Cardiac fibroblast (primary cell): ENCODE data around the gene PMIS2.

ENCODE experiments used
- DNase-seq, 2 donors: peaks; one replicate each; pipeline versions ENCODE4 v3.0.0 to v3.0.0-alpha.2; 2010; ENCODE audit warnings: low read depth in 2 of 2
- H3K4me3 ChIP-seq, 2 donors: replicated peaks in 1 of 2; 1 replicate in 1 of 2; 2 replicates in 1 of 2; pipeline ENCODE4 v1.5.1; 2011; ENCODE audit warnings: low read depth in 2 of 2, low read length in 2 of 2, mild to moderate bottlenecking in 2 of 2, moderate library complexity in 1 of 2
- TF ChIP-seq, protein P1 (sequence below): IDR thresholded peaks from one replicate; pipeline ENCODE4 v1.5.1; 2011; ENCODE audit warnings: low read depth, mild to moderate bottlenecking, low read length, inconsistent platforms

The PMIS2 gene

DNA sequence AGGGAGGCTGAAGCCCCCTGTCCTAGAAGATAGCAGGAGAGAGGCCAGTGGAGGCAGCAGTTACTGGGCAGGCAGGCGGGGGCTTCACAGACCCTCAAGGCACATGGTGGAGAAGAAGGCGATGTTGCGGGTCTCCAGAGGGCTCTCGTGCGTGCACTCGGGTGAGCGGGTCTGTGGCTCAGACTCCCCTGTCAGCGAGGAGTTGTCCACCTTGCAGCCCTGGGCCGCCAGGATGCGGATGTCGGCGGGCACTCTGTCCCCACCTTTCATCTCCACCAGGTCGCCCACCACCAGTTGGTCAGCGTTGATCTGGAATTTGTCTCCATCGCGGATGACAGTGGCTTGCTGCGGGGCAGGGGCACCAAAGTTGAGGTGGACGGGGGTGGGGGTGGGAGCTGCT, 25.7 kb upstream of the PMIS2 start:
- TF ChIP-seq, protein P1, sequence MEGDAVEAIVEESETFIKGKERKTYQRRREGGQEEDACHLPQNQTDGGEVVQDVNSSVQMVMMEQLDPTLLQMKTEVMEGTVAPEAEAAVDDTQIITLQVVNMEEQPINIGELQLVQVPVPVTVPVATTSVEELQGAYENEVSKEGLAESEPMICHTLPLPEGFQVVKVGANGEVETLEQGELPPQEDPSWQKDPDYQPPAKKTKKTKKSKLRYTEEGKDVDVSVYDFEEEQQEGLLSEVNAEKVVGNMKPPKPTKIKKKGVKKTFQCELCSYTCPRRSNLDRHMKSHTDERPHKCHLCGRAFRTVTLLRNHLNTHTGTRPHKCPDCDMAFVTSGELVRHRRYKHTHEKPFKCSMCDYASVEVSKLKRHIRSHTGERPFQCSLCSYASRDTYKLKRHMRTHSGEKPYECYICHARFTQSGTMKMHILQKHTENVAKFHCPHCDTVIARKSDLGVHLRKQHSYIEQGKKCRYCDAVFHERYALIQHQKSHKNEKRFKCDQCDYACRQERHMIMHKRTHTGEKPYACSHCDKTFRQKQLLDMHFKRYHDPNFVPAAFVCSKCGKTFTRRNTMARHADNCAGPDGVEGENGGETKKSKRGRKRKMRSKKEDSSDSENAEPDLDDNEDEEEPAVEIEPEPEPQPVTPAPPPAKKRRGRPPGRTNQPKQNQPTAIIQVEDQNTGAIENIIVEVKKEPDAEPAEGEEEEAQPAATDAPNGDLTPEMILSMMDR, result no peak
- H3K4me3 ChIP-seq, result no peak overlapping the region

DNA sequence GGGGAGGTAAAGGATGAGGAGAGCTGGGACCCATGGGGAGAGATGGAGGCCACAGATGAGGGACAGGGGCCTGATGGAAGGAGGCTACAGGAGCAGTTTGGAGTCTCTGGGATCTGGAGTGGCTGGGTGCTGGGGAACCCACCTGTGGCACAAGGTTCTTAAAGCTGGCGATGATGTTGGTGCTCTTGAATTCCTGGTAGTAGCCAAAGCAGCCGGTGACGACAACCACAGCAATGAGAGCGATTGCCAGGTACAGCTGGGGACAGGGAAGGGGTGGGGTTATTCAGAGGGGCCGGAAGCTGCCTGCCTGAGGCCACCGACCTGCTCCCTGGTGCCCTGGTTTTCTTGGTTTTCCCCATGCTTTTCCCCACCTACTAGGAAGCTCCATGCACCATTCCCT, 25.3 kb upstream of the PMIS2 start:
- no peak overlapping the region for H3K4me3 ChIP-seq
- DNase-seq, result no peak
- TF ChIP-seq, protein P1, result no peak

More for the DNA sequence above, 25.7 kb upstream of the PMIS2 start:
- no peak for DNase-seq

DNA sequence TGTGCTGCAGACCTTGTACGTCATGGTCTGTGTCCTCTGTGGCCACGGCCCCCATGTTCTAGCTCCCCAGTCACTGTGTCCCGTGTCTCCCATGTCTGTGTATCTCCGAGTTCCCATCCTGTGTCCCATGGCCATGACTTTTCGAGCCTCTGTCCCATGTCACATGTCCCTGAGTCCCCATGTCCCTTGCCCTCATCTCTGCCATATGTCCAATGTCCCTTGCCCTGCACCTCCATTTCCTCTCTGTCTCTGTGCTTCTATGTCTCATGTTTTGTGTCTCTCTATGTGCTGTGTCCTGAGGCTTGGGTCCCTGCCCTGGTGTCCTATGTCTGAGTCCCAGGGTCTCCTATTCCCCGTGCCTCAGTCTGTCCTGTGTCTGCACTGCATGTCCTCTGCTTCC, 24.5 kb upstream of the PMIS2 start:
- no peak for DNase-seq
- TF ChIP-seq, protein P1, result no peak
- no peak overlapping the region for H3K4me3 ChIP-seq

DNA sequence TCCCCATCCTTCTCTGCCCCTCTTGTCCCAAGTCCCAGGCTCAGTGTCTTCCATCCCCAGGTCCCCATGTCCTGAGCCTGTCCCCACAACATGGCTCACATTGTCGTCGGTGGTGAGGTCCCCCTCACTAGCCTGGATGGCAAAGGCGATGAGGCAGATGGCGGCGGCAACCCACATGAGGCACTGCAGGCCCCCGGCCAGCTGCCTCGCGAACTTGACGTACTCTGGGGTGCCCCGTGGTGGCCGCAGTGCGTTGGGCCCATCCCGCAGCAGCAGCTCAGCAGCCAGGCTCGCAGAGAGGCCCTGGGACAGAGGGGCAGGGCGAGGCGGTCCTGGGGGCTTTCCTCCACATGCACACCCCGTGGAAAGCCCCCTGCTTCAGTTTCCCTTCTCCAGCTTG, 23.6 kb upstream of the PMIS2 start:
- DNase-seq, result no peak
- TF ChIP-seq, protein P1, result no peak
- no peak overlapping the region for H3K4me3 ChIP-seq

DNA sequence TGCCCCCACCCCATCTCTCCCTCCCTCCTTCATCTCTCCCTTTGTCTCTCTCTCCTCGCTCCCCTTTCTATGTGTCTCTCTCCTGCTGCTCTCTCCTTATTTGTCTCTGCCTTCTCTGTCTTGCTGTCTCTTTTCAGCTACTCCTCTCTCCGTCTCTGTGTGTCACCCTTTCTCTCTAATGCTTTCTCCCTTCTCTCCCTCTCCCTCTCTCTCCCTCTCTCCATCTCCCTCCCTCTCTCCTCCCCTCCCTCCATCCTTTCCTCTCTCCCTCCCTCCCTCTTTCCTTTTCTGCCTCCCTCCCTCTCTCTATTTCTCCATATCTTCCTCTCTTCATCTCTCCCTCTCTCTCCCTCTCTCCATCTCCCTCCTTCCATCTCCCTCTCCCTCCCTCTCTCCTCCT, 23.2 kb upstream of the PMIS2 start:
- TF ChIP-seq, protein P1, result no peak
- H3K4me3 ChIP-seq, result no peak overlapping the region
- no peak for DNase-seq

DNA sequence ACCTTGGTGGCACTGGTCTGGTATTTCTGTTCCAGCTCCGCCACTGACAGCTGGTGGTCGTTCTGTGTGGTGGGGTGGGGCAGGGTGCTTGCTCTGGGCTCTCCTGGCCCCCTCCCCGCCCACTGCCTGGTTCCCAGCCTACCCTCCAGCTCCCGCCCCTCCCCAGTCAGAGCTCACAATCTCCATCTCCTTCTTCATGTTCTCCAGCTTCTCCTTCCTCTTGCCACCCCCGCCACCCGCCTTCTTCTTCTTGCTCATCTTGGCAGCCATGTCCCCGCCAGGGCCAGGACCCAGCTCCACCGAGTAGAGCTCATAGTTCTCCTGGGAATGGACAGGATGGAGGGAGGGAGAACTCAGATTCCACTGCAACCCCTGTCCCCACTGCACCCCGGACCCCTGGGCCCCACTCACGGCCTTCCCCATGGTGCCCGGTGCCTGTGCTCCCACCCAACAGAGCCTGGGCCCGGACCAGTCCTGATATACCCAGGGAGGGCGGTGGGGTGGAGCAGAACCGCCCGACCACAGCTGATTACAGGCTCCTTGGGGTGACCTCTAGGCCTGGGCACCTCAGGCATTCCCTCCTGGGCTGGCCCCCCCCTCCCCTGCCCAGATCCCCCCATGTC, 22.7 kb upstream of the PMIS2 start, which contains the start of gene ATP4A:
Gene ATP4A, minus strand, starts transcription at position 452 of the 623 bp plus-strand sequence. Its CDS starts 29 bp downstream, at position 423.
- DNase-seq, result no peak
- TF ChIP-seq, protein P1, result no peak
- H3K4me3 ChIP-seq, result no peak within 1 kb of the TSS
